SKM-1 (cell line): ENCODE data around the gene LRBA.
"Not testable (repeated sequence)": the region's sequence is repeated elsewhere in the genome, so short reads cannot be mapped to it uniquely, and the experiment has no call there.

Experiments
- DNase-seq: peaks from one replicate; lab custom pipeline; 2025; ENCODE audit not compliant: unreplicated experiment; lab: John Stamatoyannopoulos, UW

The LRBA gene

DNA sequence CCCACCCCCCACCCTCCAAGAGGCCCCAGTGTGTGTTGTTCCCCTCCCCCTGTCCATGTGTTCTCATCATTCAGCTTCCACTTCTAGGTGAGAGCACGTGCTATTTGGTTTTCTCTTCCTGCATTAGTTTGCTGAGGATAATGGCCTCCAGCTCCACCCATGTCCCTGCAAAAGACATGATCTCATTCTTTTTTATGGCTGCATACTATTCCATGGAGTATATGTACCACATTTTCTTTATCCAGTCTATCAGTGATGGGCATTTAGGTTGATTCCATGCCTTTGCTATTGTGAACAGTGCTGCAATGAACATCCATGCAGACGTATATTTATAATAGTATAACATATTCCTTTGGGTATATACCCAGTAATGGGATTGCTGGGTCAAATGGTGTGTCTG is 628.7 kb downstream of the LRBA start:
- not testable (repeated sequence) for DNase-seq

DNA sequence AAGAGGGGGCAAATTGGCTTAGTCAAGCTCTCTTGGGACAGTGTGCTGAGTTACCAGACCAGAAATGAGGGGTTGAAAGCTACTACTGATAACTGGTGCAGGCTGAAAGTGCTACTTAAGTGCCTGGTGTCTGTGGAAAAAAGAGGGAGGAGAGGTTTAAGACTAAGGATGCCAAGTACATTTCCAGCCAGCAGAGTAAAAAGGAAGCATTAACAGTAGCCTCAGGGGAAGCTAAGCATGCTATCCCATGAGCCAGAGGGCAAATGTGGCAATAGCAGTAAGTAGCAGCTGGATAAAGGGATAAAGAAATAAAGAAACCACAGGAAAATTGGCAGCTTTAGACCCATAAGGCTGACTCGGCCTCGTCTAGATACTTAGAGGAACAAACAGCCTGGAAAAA is 629.5 kb downstream of the LRBA start:
- DNase-seq, result no peak

DNA sequence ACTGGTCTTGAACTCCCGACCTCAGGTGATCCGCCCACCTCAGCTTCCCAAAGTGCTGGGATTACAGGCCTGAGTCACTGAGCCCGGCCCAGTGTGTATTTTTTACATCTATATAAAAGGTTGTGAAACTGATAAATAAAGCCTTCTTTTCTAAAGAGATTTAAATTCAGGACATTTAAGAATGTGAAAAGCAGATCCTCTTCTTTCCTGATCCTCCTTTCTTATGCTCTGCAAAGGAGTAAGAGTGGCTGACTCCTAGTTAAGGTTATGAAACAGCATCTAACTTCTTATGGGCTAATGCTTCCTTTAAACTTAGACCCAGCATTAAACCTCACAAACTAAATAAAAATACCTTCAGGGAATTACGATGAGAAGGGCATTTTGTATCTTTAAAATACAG is 630.8 kb downstream of the LRBA start:
- no peak for DNase-seq

DNA sequence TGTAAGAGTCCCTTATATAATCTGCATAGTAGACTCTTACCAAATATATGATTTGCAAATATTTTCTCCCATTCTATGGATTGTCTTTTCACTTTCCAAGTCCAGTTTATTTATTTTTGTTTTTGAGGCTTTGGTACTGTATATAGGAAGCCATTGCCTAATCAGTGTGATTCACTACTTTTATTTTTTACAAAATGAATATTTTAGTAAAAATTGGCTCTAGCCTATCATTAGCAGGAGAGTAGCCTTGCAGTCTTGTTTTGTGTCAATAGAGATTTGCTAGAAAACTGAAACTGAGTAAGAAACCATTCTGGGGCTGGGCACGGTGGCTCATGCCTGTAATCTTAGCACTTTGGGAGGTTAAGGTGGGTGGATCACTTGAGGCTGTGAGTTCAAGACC is 633.1 kb downstream of the LRBA start:
- DNase-seq, result no peak

DNA sequence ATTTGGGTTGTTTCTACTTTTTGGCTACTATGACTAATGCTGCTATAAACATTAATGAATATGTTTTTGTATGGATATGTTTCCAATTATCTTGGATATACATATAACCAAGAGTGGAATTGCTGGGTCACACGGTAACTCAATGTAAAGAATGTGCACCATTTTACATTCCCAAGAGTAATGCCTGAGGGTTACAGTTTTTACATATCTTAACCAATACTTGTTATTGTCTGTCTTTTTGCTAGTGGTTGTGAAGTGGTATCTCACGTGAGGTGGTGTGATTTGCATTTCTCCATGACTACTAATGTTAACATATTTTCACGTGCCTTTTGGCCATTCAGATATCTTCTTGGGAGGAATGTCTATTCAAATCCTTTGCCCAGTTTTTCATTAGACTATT is 633.5 kb downstream of the LRBA start:
- DNase-seq, result no peak

DNA sequence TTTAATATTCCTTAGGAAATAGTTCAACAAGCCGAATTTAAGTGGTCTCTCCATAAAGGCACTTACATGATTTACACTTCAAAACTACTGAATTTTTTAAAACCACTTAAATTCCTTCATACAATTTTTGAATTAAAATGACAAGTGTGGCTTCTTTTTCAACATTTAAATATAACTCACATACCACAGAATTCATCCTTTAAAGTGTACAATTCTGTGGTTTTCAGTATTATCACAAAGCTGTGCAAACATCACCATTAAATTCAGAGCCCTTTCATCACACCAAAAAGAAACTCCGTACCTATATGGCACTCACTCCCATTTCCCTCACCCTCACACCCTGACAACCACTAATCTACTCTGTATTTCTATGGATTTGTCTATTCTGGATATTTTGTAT is 634.0 kb downstream of the LRBA start:
- DNase-seq, result no peak

DNA sequence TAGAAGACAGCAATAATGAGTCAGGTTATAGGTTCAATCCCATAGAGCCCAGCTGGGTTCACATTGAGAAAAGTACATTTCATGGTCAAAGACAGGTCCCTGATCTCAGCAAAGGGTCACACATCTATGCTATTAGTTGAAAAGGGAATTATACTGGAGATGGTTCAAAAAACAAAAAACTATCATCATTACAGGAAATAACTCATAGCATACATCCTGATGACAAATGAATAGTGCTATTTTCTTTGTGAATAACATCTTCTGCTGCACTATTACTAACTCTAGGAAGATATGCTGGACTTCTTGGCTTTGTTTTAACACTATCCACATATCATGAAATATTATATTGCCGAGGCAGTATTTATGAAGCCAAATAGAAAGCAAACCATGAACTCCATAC is 635.6 kb downstream of the LRBA start:
- no peak for DNase-seq

DNA sequence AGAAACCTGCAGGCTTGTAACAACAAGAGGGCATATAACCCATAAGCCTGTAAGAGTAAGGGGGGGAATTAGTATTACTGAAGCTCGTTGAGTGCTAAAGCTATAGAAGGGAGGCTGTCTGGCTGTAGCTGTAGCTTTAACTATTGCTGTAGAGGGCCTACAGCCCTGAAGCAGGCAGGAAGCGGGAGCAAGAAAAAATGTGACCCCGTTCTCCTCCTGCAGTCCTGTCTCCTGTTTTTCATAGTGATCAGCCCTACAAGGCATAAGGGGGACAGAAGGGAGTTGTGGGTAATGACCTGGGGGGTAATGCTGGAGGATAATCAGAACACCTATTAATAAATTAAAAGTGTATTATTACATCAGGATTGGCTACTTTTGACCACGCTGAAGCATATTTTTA is 640.1 kb downstream of the LRBA start:
- no peak for DNase-seq

DNA sequence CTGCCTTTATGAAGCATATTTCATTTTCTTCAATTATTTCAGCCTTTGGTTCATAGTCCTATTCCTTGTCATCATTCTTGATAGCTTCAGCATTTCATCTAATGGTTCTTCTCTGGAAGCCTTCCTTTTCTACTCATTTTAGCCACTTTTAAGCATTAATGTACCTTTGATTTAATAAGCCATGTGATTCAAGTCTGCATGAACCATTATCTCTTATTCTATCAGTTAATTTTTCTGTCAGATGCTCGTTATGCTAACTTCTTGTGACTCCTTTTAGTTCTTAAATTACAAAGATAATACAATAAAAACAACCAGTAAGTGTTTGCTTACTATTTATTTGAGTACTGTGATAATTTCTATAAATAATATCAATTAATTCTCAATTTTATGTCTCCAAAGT is 643.2 kb downstream of the LRBA start:
- no peak for DNase-seq

DNA sequence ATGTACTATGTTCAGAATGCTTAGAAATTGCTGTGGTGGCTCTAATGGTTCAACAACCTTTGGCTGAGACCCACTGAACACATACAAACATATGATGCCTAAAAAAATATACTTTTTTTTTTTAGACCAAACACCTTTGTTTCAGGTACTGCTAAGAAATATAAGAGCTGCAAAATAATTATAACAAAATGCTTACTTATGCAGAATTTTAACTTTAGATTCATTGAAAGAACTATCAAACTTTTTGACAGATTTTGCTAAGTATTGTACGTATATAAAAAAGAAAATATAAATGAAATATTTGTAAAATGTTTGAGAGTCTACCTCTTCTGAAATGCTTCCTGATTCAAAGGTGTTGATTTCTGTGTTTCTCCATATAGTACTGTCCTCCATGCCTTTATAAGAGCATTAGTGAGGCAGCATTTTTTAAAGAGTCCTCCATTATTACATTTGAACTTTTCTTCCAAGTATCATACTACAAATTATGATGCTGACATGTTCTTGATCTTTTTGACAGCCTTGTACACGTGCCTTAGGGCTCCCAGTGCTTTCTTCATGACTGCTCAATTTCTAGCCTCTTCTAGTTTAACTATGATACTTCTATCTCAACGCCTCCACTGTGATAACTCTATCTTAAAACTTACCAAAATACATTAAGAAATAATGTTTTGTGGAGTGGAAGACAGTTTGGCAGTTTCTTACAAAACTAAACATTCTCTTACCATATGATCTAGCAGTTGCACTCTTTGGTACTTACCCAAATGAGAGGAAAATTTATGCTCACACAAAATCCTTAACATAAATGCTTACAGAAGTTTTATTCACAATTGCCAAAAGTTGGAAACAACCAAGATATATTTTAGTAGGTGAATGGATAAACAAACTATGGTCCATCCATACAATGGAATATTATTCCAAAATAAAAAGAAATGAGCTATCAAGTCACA is 645.4 kb downstream of the LRBA start:
- no peak for DNase-seq

DNA sequence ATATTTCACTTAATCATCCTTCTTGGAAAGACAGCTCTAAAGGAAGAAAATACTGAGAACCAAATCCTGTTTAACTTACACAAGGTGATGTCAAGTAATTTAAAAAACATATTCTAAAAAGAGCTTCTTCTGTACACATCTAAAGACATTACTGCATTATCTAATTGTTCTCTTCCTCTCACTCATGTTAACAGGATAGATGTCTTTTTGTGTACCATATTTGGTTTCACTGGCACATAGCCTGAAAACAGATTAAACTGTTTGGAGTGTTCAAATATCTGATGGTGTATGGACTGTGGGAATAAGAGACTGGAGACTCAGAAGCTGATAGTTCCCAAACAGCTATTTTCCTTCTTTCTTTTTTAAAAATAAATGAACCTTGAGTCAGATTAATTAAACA is 646.4 kb downstream of the LRBA start:
- no peak for DNase-seq

DNA sequence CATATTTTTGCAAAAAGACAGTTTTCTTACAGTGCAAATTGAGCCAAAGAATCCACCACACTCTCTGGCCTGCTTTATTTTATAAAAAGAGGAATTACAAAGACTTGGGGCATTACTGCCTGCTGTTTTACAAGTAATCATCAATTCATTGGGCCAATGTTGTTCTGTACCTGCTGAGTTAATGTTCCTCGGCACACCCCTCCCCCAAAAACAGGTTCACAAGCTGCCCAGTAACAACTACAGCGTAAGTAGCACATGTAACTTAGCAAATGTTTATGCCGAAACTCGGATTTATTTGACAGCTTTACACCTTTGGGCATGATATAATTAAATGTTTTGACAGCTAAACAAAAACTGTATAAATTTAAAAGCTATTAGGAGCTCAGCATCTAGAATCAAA is 647.8 kb downstream of the LRBA start:
- no peak for DNase-seq

DNA sequence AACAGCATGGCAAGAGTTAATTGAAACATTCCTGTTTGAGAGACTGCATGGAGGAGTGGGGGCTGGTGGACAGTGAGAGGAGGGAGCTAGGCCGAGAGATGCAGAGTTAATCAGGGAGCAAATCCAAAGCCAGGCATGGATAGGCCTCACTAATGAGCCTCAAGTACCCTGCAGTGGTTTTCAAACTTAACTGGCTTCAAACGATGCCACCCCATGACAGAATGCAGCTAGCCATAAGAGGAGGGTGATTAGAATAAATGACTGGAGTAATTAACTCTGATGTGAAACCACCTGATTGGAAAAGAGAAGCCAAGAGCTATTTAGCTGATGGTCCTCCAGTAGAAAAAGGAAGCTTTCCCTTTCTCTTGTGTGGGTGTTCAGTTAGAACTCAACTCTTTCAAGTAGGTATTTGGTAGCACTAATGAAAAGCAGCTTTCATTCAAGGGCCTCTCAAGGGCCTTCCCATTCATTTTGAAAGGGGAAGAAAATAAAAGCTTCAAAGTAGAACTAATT is 648.5 kb downstream of the LRBA start:
- DNase-seq, result no peak

DNA sequence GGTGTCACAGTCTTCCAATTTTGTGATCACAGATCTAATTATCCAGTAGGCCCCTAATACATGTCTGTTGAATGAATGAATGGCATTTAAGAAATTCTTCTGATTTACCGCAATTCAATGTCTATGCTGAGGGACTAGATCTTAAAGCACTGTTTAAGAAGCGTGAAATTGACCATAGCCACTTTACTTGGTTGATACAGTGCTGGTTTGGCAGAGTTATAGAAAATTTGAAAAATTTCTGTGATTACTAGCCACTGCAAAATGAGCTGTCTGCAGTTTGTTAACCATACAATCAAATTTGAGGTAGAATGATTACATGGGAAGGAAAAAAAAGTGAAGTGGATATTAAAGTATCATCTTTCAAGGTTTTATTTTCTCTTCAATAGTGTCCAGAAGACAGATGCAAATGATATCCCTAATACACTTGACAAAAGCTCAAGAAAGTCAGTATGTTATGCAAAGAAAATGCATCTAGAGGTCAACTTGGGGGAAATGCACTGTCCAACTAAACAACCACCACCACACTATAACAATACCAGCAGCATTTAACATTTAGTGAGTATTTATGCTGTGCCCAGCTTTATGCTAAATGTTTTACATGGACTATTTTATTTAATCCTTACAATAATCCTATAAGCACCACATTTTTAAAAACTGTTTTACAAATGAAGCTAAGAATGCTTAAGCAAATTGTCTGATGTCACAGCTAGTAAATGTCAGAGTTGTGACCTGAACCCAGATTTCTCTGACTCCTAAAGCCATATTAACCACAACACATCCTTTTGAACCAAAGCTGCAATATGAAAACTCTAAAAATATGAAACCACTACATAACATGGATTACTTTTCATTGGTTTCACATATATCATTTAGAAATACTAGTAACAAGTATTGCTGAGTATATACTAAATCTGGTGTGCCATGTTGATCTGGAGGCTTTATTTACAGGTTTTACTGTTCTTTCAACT is 651.1 kb downstream of the LRBA start:
- no peak for DNase-seq

DNA sequence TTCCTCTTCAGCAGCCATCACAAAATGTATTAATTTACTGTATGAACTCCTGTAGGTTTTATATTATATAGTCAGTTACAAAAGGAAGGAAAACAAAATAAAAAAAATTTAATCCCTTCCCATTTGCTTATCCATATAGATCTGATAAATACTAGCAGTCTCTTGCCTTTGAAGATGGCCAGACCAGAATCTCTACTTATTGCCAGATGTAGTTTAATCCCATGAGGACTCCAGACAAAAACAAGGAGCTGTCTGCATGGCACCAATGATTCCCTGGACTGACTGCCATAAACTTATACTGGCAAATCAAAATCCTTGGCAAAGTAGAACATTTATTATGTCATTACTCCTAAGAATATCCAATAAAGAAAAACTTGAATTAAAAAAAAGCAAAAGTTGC is 656.4 kb downstream of the LRBA start:
- DNase-seq, result no peak

DNA sequence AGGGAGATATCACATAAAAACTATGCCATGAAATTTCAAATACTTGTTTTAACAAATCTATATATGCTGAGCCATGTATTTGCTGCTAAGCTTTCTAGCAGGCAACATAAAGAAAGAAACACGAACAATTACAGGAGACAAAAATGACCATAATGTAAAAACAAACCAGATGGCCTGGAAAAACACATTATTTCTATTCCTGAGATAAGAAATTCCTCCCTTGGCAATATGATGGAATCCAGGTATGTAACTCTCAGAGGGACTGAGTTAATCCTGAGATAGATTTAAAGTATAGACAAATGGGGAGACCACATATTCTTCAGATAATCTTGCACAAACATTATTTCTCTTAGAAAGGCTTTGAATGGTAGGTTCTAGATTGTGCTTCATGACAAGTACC is 657.3 kb downstream of the LRBA start:
- no peak for DNase-seq

DNA sequence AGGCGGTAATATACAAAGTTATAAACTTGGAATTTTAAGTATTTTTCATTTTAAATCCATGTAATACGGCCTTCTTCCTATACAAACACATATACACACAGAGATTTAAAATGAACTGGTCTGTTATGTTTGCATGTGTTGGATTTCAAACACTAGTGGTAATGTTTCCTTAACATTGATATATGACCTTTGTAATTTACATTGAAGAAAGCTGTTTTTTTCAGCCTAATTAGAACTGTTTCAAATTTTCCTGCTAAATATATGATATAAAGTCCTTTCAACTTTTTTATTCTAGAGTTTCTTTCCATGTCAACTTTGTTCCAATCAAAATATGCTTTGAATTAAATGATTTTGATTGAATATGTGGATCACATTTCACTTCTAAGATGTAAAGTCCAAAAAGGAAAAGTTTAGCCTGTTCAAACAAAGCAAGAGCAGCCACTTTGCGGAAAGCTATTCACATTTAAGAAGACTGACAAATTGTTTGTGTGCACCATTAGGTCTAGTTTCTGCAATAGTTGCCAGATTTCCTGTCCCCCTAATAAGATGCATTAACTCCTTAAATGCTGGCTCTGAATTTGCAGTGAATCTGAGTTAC is 659.1 kb downstream of the LRBA start:
- no peak for DNase-seq

DNA sequence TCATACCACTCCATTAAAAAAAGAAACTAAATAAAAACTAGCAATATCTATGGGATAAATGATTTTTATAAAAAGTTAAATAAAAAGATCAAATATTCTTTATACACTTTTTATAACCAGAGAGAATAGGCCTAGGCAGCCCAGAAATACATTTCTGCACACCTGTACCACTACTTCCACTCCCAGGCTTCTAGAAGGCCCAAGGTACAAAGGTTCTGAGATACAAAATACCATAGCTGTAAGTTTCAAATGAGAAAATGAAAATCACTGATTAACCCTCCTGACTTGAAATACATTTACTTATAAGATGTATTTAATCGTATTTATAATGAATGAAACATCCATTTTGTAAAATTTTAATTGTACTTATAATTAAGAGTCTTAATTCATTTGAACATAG is 659.7 kb downstream of the LRBA start:
- DNase-seq, result no peak

DNA sequence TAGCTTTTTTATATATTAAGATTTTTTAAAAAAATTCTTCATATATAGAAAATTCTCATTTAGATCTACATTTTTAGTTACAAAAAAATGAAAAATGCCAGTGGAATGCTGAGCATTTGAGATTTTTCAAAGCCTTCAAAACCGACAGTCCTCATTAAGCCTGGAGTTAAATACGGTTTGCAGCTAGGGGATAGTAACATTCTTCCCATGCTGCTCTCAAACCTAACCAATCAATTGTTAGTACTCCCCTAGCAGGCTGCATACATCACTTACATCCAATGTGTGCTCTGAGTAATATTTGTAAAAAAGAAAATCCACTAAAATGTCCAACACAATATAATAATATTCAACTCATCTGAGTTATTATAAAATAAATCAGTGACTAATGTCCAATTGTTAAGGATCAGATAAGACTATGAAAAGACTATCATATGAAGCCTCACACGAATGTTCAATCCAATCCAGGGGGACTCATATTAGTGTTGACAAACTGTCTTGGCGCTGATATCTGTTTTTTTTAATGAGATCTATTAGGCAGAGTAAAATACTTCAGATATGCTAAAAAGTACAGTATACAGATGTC is 660.8 kb downstream of the LRBA start:
- DNase-seq, result no peak

DNA sequence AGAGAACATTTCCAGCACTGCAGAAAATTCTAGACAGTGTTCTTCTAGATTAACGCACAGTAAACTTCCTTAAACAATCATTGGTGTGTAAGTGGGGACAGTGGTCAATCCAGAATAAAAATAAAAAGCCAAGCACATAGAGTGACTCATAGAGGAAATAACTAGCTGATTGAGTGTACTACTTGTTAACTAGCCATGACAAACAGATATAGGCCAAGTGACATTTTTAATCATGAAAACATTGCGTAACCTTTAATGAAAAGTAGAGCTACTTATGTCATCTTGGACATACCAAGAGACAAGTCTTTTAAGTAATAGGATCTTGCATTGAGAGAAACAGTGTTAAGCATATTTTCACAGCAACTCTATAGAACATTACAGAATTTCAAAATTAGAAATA is 667.0 kb downstream of the LRBA start:
- DNase-seq, result no peak

DNA sequence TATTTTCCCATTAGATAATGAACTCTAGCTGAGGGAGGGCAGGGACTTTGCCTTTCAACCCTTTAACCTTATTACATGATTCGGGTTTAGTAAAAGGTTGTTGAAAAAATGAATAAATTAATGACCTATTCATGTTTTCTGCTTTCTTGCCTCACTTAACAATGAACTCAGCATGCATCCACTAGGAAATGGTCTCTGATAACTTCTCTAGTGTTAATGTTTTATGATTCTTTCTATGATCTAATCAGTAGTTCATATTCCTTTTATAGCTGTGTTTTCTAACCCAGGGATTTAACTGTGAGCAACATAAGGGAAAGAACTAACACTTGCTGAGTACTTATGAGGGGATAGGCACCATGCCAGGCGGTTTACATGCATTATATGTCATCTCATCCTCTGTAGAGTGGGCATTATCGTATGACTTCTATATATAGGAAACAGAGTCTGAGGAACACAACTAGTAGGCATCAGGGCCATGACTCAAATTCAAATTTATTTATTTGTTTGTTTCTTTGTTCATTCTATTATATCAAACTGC is 669.8 kb downstream of the LRBA start:
- DNase-seq, result no peak
